Suprapubic skin (tissue), 3 donors: ENCODE measurements around the gene GSG1L2.

Experiments used
- CTCF ChIP-seq, 2 donors: fragments of 200-600 bp in 1 of 2; fragments of 450-650 bp in 1 of 2; sonication (generic) in 1 of 2; IDR thresholded peaks; one replicate each; pipeline ENCODE4 v1.5.1; 2016 to 2019; ENCODE audit warnings: antibody characterized with exemption in 2 of 2, mild to moderate bottlenecking in 1 of 2, moderate library complexity in 1 of 2
- POLR2A ChIP-seq, 2 donors: fragments of 450-650 bp; IDR thresholded peaks; one replicate each; pipeline ENCODE4 v1.6.1; 2017; ENCODE audit warnings: antibody characterized with exemption in 2 of 2, mild to moderate bottlenecking in 2 of 2, moderate library complexity in 2 of 2

GRCh38 chr17:9842057-9842758 is 20.3 kb upstream of the GSG1L2 start:
- TF ChIP-seq CTCF (IDR thresholded peaks at IDR 0.05) (no peak), POLR2A (IDR thresholded peaks at IDR 0.05) (no peak)
